Endothelial cell of umbilical vein (primary cell): ENCODE data around the gene TFIP11. TPM values are rescaled to one million over a fixed set of nuclear protein-coding genes. Genes with fewer than 3 reads are reported as not detected.

Experiments
- BruUV-seq: library from RNA; stranded (reverse); fragments of 400-500 nt; replicated peaks from 2 replicates; lab custom pipeline; 2021; lab: Mats Ljungman, UMichigan
- CTCF ChIA-PET: fragments of 300-600, 350-600 bp; sonication (Branson Sonifier 250); formaldehyde crosslinking; loops from one replicate; lab custom pipeline; 2021; ENCODE audit warnings: antibody characterized with exemption, inconsistent platforms; lab: Charles Lee
- POLR2A ChIA-PET: fragments of 300-600, 350-600 bp; sonication (Branson Sonifier 250); formaldehyde crosslinking; loops from one replicate; lab custom pipeline; 2021; ENCODE audit warnings: antibody characterized with exemption, inconsistent platforms; lab: Charles Lee
- DNase-seq: peaks from one replicate; pipeline ENCODE4 v3.0.0-alpha.2; 2011; ENCODE audit warnings: low read depth, low spot score
- FAIRE-seq: peaks from 2 replicates; lab custom pipeline; 2011; peaks lifted over from hg19 to GRCh38; lab: Jason Lieb, UNC
- H2AFZ ChIP-seq: 2 replicates; pipeline ENCODE4 v1.6.0; 2012; ENCODE audit warnings: low read depth, low read length, control low read depth, inconsistent platforms
- H3K27ac ChIP-seq: 2 replicates; pipeline ENCODE4 v1.5.1; 2011; ENCODE audit warnings: low read depth, mild to moderate bottlenecking, control low read depth, low read length, moderate library complexity; ENCODE audit not compliant: insufficient read depth
- H3K27me3 ChIP-seq, 2 experiments: 2 replicates each; pipeline versions ENCODE4 v1.6.0 to v1.6.1; 2011; ENCODE audit warnings: low read length in 2 of 2, mixed read lengths in 1 of 2; ENCODE audit not compliant: control insufficient read depth in 2 of 2, insufficient read depth in 2 of 2
- H3K36me3 ChIP-seq, 2 experiments: 2 replicates in 1 of 2; 3 replicates in 1 of 2; pipeline ENCODE4 v1.5.1; 2011; ENCODE audit warnings: low read length in 2 of 2, mild to moderate bottlenecking in 1 of 2, moderate library complexity in 1 of 2; ENCODE audit not compliant: control insufficient read depth in 2 of 2, insufficient read depth in 2 of 2; ENCODE audit errors: extremely low read depth in 1 of 2
- H3K4me1 ChIP-seq: 3 replicates; pipeline ENCODE4 v1.5.1; 2011; ENCODE audit warnings: mild to moderate bottlenecking, low read length; ENCODE audit not compliant: control insufficient read depth, insufficient read depth; ENCODE audit errors: extremely low read depth
- H3K4me2 ChIP-seq: 2 replicates; pipeline ENCODE4 v1.6.1; 2011; ENCODE audit warnings: low read length, control low read depth, mixed read lengths; ENCODE audit not compliant: insufficient read depth
- H3K4me3 ChIP-seq, 3 experiments: fragments of 200-600 bp in 1 of 3; sonication (generic), shearing (Covaris generic) in 1 of 3; replicated peaks in 1 of 3; 2 replicates each; pipeline ENCODE4 v1.5.1; 2011 to 2016; ENCODE audit warnings: control low read depth in 3 of 3, low read length in 3 of 3, mild to moderate bottlenecking in 2 of 3, inconsistent platforms in 1 of 3, low read depth in 1 of 3, moderate library complexity in 1 of 3; ENCODE audit not compliant: insufficient read depth in 1 of 3
- H3K79me2 ChIP-seq: 2 replicates; pipeline ENCODE4 v1.6.0; 2012; ENCODE audit warnings: low read length, inconsistent platforms; ENCODE audit not compliant: control insufficient read depth, insufficient read depth
- H3K9ac ChIP-seq: replicated peaks from 2 replicates; pipeline ENCODE3; 2011; ENCODE audit warnings: low read length, control low read depth; ENCODE audit not compliant: insufficient read depth; ENCODE audit errors: extremely low read depth
- H3K9me1 ChIP-seq: replicated peaks from 3 replicates; pipeline ENCODE4 v1.6.0; 2011; ENCODE audit warnings: mild to moderate bottlenecking, low read length; ENCODE audit not compliant: control insufficient read depth, insufficient read depth; ENCODE audit errors: extremely low read depth
- H3K9me3 ChIP-seq: replicated peaks from 2 replicates; pipeline ENCODE4 v1.5.1; 2012; ENCODE audit warnings: low read length, inconsistent platforms; ENCODE audit not compliant: control insufficient read depth, insufficient read depth
- H4K20me1 ChIP-seq: replicated peaks from 2 replicates; pipeline ENCODE3; 2011; ENCODE audit warnings: mild to moderate bottlenecking, low read length; ENCODE audit not compliant: control insufficient read depth, insufficient read depth; ENCODE audit errors: extremely low read depth
- EZH2 ChIP-seq: IDR thresholded peaks from 2 replicates; pipeline ENCODE4 v1.6.1; 2012; ENCODE audit warnings: borderline replicate concordance, low read depth, mild to moderate bottlenecking, moderate library complexity, low read length, inconsistent platforms; ENCODE audit not compliant: severe bottlenecking
- FOS ChIP-seq: IDR thresholded peaks from 2 replicates; pipeline ENCODE4 v1.6.1; 2011; ENCODE audit warnings: mild to moderate bottlenecking, low read length, moderate library complexity, borderline replicate concordance; ENCODE audit not compliant: insufficient read depth
- GATA2 ChIP-seq: IDR thresholded peaks from 2 replicates; pipeline ENCODE4 v1.7.0; 2011; ENCODE audit warnings: low read depth, mild to moderate bottlenecking, moderate library complexity, mixed read lengths, low read length; ENCODE audit not compliant: insufficient read length, insufficient read depth
- JUN ChIP-seq: IDR thresholded peaks from 2 replicates; pipeline ENCODE4 v1.6.1; 2011; ENCODE audit warnings: borderline replicate concordance, low read depth; ENCODE audit not compliant: insufficient read length, insufficient read depth
- MYC ChIP-seq: IDR thresholded peaks from one replicate; pipeline ENCODE4 v1.6.1; 2011; ENCODE audit warnings: mild to moderate bottlenecking, low read depth, low read length
- POLR2A ChIP-seq: IDR thresholded peaks from 2 replicates; pipeline ENCODE4 v1.6.1; 2012; ENCODE audit warnings: low read depth, mild to moderate bottlenecking, control low read depth, low read length
- POLR2AphosphoS5 ChIP-seq: IDR thresholded peaks from 2 replicates; pipeline ENCODE4 v1.6.1; 2012; ENCODE audit warnings: low read depth, mild to moderate bottlenecking, control low read depth, low read length, moderate library complexity; ENCODE audit not compliant: insufficient read depth
- dilution Hi-C: fragments of 300-500 bp; cut with MboI; formaldehyde crosslinking; loops from one replicate; pipeline ENCODE4 v1.15.0; 2019; ENCODE audit warnings: low sequenced_read_pairs; ENCODE audit not compliant: extremely low pct_ligation_motif_present
- intact Hi-C: fragments of 100-400 bp; cut with micrococcal nuclease; formaldehyde crosslinking; loops from one replicate; pipeline ENCODE4 v1.10.0; 2022
- polyA plus RNA-seq, 4 experiments: library from polyadenylated mRNA; depleted of rRNA in 3 of 4; stranded (reverse) in 3 of 4; unstranded in 1 of 4; fragments of >200 nt; gene quantifications; 2 replicates each; pipeline versions ENCODE4 v1.2.1 to v1.2.3, GENCODE V29; 2011 to 2012; ENCODE audit warnings: missing spikeins in 1 of 4
- total RNA-seq: library from RNA; stranded (reverse); gene quantifications from 2 replicates; pipeline ENCODE4 v1.2.3, GENCODE V29; 2021
- TF ChIP-seq, protein P1 (sequence below): IDR thresholded peaks from 2 replicates; pipeline ENCODE4 v1.6.1; 2011; ENCODE audit not compliant: insufficient read depth, insufficient read length
- TF ChIP-seq, protein P2 (sequence below), 2 donors: IDR thresholded peaks; 1 replicate in 1 of 2; 2 replicates in 1 of 2; pipeline ENCODE4 v1.5.1; 2011; ENCODE audit warnings: low read length in 2 of 2, mild to moderate bottlenecking in 2 of 2, moderate library complexity in 2 of 2, control low read depth in 1 of 2, inconsistent platforms in 1 of 2, low read depth in 1 of 2; ENCODE audit not compliant: insufficient read depth in 1 of 2; ENCODE audit errors: extremely low read depth in 1 of 2

Gene TFIP11
- total and polyA plus RNA-seq, 2 donors (not counting 3 experiments of a cell fraction or from before 2014, with no cell fraction given), result 35.7 to 54.9 TPM

DNA sequence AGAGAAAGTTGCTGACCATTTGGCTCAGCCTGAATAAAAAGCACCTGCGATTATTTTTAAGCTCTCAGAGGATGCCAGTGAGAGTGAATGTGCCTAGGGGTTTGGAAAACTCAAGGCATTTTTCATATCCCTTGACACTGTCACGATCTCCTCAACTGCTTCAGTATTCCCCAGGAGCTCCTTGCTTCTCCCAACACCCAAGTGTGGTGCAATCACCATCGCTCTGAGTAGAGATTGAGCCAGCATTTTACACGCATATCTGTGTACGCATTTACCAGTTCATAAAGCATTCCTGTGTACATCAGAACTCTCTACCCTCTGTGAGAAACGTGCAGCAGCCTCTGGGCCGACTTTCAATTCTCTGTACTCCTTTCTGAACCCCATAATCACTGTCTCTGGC lies 27.3 kb downstream of the TFIP11 start:
- ChIA-PET CTCF (interaction anchor here (1.8 to 1.9 kb wide), 2 partner anchors 17 to 18 kb away, joined by 5 to 6 read pairs; no protein-coding TSS in a partner anchor), POLR2A (interaction anchor here (1.8 to 1.9 kb wide), 2 partner anchors 15 to 27 kb away, joined by 5 to 13 read pairs; partner anchors contain the start of gene TFIP11)
- Histone ChIP-seq H3K4me1 (peaks cover 24% of the 10 kb centered on the region), H3K4me3 (no peak overlapping the region), H3K79me2 (peaks cover 41% of the 10 kb centered on the region), H3K9ac (peak overlapping the region; percentile 11), H4K20me1 (no peaks in the 10 kb centered on the region), H3K9me3 (no peaks in the 10 kb centered on the region), H3K4me2 (peak overlapping the region; percentile 92), H3K9me1 (no peaks in the 10 kb centered on the region), H3K27me3 (no peaks in the 10 kb centered on the region), H3K27ac (no peak overlapping the region), H2AFZ (no peak overlapping the region), H3K36me3 (peaks cover 7 to 12% of the 10 kb centered on the region in 2 experiments)
- FAIRE-seq (no peak), DNase-seq (no peak)
- TF ChIP-seq EZH2 (no peak), POLR2A (no peak), POLR2AphosphoS5 (no peak), MYC (no peak), JUN (no peak), FOS (no peak), GATA2 (no peak)
- TF ChIP-seq, protein P1, sequence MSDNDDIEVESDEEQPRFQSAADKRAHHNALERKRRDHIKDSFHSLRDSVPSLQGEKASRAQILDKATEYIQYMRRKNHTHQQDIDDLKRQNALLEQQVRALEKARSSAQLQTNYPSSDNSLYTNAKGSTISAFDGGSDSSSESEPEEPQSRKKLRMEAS, result no peak
- TF ChIP-seq, protein P2, sequence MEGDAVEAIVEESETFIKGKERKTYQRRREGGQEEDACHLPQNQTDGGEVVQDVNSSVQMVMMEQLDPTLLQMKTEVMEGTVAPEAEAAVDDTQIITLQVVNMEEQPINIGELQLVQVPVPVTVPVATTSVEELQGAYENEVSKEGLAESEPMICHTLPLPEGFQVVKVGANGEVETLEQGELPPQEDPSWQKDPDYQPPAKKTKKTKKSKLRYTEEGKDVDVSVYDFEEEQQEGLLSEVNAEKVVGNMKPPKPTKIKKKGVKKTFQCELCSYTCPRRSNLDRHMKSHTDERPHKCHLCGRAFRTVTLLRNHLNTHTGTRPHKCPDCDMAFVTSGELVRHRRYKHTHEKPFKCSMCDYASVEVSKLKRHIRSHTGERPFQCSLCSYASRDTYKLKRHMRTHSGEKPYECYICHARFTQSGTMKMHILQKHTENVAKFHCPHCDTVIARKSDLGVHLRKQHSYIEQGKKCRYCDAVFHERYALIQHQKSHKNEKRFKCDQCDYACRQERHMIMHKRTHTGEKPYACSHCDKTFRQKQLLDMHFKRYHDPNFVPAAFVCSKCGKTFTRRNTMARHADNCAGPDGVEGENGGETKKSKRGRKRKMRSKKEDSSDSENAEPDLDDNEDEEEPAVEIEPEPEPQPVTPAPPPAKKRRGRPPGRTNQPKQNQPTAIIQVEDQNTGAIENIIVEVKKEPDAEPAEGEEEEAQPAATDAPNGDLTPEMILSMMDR (IDR thresholded peaks at IDR 0.05; ENCODE audit: extremely low read depth in 1 of 2, insufficient read depth in 1 of 2, low read depth in 1 of 2, low read length in 2 of 2), result no peak
- dilution Hi-C loops (no loop called here), intact Hi-C loops (loop anchor here (5.0 kb wide), 1 partner anchor 1363 kb away; no protein-coding TSS in a partner anchor)
- no TSS peak for BruUV-seq
